DND-41 (cell line): ENCODE results near the gene PSMC1.

Experiments
- ATAC-seq: fragments of 200-7000 bp; cut with Tn5 transposase; 3 replicates; pipeline ENCODE4 v1.9.1; 2021; ENCODE audit warnings: low read depth; ENCODE audit not compliant: insufficient read depth
- DNase-seq: peaks from one replicate; pipeline ENCODE4 v3.0.0-alpha.2; 2020
- H2AFZ ChIP-seq: 2 replicates; pipeline ENCODE4 v1.6.0; 2012; ENCODE audit warnings: low read depth, low read length
- H3K27ac ChIP-seq: 2 replicates; pipeline ENCODE4 v1.5.1; 2012; ENCODE audit warnings: low read length, inconsistent platforms
- H3K27me3 ChIP-seq: fragments of 200-600 bp; sonication (generic); 2 replicates; pipeline ENCODE4 v1.6.0; 2012; ENCODE audit warnings: low read length, mild to moderate bottlenecking, inconsistent platforms; ENCODE audit not compliant: insufficient read depth, poor library complexity
- H3K36me3 ChIP-seq: 2 replicates; pipeline ENCODE4 v1.5.1; 2012; ENCODE audit warnings: low read length, inconsistent platforms; ENCODE audit not compliant: insufficient read depth
- H3K4me1 ChIP-seq: 2 replicates; pipeline ENCODE4 v1.5.1; 2012; ENCODE audit warnings: mild to moderate bottlenecking, low read length; ENCODE audit not compliant: insufficient read depth
- H3K4me2 ChIP-seq: 2 replicates; pipeline ENCODE4 v1.6.0; 2012; ENCODE audit warnings: mild to moderate bottlenecking, moderate library complexity, low read length, inconsistent platforms; ENCODE audit not compliant: insufficient read depth
- H3K4me3 ChIP-seq, 2 experiments: fragments of 200-600 bp in 1 of 2; shearing (Covaris generic) in 1 of 2; 2 replicates each; pipeline ENCODE4 v1.5.1; 2012 to 2016; ENCODE audit warnings: inconsistent platforms in 2 of 2, low read length in 2 of 2, mild to moderate bottlenecking in 2 of 2, low read depth in 1 of 2, moderate library complexity in 1 of 2
- H3K79me2 ChIP-seq: 2 replicates; pipeline ENCODE4 v1.6.0; 2012; ENCODE audit warnings: low read length, inconsistent platforms; ENCODE audit not compliant: insufficient read depth
- H3K9ac ChIP-seq: 2 replicates; pipeline ENCODE4 v1.6.0; 2012; ENCODE audit warnings: low read depth, mild to moderate bottlenecking, inconsistent platforms, low read length, moderate library complexity
- H3K9me3 ChIP-seq: 2 replicates; pipeline ENCODE4 v1.5.1; 2012; ENCODE audit warnings: low read length, moderate library complexity, mild to moderate bottlenecking, inconsistent platforms; ENCODE audit not compliant: insufficient read depth, severe bottlenecking
- H4K20me1 ChIP-seq: 2 replicates; pipeline ENCODE4 v1.6.0; 2012; ENCODE audit warnings: low read length; ENCODE audit not compliant: insufficient read depth
- CTCF ChIP-seq: IDR thresholded peaks from 2 replicates; pipeline ENCODE4 v1.5.1; 2012; ENCODE audit warnings: borderline replicate concordance, low read length, moderate library complexity, mild to moderate bottlenecking; ENCODE audit not compliant: poor library complexity, severe bottlenecking; ENCODE audit errors: extremely low read depth
- EZH2 ChIP-seq: IDR thresholded peaks from 3 replicates; pipeline ENCODE4 v1.6.1; 2012; ENCODE audit warnings: borderline replicate concordance, low read depth, mild to moderate bottlenecking, moderate library complexity, low read length, inconsistent platforms; ENCODE audit not compliant: severe bottlenecking

Gene PSMC1

DNA sequence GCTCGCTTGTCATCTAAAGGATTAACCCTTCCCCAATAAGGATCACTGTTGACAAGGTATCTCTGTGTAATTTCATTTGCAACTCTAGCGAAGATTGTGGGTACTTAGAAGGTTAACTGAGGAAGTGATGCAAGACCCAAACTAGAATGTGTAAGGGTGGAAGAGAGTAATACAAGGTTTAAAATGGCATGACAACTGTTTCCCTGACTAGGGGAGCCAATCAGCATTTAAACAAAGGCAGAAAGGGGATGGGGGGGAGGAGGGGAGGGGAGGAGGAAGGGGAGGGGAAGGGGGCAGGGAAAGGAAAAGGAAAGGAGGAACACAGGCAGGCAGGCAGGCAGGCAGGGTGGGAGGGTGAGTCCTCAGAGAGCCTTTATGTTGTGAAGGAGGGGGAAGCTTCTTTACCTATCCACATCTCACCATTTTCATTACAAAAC is 44.3 kb downstream of the PSMC1 start:
- Histone ChIP-seq H3K4me1 (no peaks in the 10 kb centered on the region), H2AFZ (no peak overlapping the region), H3K4me3 (no peak overlapping the region), H3K9me3 (no peaks in the 10 kb centered on the region), H3K27me3 (no peaks in the 10 kb centered on the region), H3K9ac (no peak overlapping the region), H3K79me2 (no peaks in the 10 kb centered on the region), H3K27ac (no peak overlapping the region), H4K20me1 (no peaks in the 10 kb centered on the region), H3K4me2 (no peak overlapping the region), H3K36me3 (peaks cover 81% of the 10 kb centered on the region)
- no peak for DNase-seq
- ATAC-seq = peak; percentile 29; the same call in 2 of the 3 replicates
- no peak for TF ChIP-seq EZH2
- TF ChIP-seq CTCF = no peak

DNA sequence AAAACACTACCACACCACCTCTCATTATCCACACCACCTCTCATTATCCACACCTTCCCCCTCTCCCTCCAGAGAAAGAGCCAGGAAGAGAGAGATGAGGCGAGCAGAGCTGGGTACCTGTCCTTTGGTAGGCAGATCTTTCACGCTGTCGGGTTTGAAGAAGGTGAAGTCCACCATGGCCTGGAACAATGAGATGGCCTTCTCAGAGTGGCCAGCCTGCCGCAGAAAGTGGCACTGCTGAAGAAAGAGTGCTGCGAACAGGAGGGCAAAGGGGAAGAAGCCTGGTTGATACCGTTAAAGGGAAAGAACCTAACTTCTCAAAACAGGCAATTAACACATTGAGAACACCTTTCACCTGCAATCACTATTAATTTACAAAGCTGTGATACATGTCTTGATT is 44.8 kb downstream of the PSMC1 start:
- no peak overlapping the region for H2AFZ ChIP-seq
- no peaks in the 10 kb centered on the region for H4K20me1 ChIP-seq
- no peaks in the 10 kb centered on the region for H3K27me3 ChIP-seq
- H3K9ac ChIP-seq = no peak overlapping the region
- H3K79me2 ChIP-seq = no peaks in the 10 kb centered on the region
- no peak overlapping the region for H3K27ac ChIP-seq
- DNase-seq (no peak), ATAC-seq (no peak)
- H3K36me3 ChIP-seq = peaks cover 78% of the 10 kb centered on the region
- H3K4me2 ChIP-seq = no peak overlapping the region
- TF ChIP-seq EZH2 = no peak
- H3K4me1 ChIP-seq = no peaks in the 10 kb centered on the region
- H3K4me3 ChIP-seq = no peak overlapping the region
- no peaks in the 10 kb centered on the region for H3K9me3 ChIP-seq

GRCh38 chr14:90301668-90302090 is 45.3 kb downstream of the PSMC1 start:
- TF ChIP-seq CTCF (peak; percentile 55), EZH2 (no peak)
- Histone ChIP-seq H3K4me2 (no peak overlapping the region), H4K20me1 (no peaks in the 10 kb centered on the region), H3K9ac (no peak overlapping the region), H3K27me3 (no peaks in the 10 kb centered on the region), H3K4me1 (no peaks in the 10 kb centered on the region), H3K79me2 (no peaks in the 10 kb centered on the region), H3K36me3 (peaks cover 75% of the 10 kb centered on the region), H3K27ac (no peak overlapping the region), H3K4me3 (no peak overlapping the region), H2AFZ (no peak overlapping the region), H3K9me3 (no peaks in the 10 kb centered on the region)
- DNase-seq (no peak), ATAC-seq (peak; percentile 47; the same call in 1 of the 3 replicates)

DNA sequence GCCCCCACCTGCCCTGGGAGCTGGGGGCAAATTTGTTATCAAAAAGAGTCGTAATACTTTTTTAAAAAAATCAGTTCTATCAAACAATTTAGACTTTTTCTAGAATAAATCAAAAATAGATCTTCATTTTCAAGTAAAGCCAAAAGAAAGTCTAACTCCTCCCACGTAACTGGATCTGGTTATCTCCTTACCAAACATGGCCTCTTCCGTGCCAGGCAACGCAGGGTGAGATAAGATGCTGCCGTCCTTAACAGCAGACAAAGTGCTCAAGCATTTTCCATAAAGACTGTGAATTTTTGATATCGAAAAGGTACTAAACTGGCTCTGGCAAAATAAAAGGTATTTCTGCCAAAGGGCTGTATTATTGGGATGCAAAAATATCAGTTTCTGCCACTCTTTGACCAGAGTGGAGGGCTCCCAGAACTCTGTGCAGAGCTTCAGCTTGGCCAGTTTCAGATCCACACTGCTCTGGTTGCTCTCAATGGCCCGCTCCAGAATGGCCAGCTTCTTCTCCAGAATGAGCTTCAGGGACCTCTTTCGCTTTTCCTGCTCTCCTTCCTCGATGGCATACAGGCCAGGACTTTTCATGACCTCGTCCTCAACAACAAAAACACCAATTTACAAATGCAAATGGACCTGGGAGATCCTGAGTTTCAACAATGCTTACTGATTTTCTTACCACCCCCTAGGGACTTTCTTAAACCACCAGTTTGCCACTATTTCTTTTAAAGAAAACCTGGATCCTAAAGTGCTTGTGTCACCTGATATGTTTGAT is 46.4 kb downstream of the PSMC1 start:
- Histone ChIP-seq H3K4me3 (no peak overlapping the region), H4K20me1 (no peaks in the 10 kb centered on the region), H3K36me3 (peaks cover 74% of the 10 kb centered on the region), H3K4me1 (no peaks in the 10 kb centered on the region), H3K9me3 (no peaks in the 10 kb centered on the region), H3K9ac (no peak overlapping the region), H3K4me2 (no peak overlapping the region), H3K79me2 (no peaks in the 10 kb centered on the region), H3K27ac (no peak overlapping the region), H3K27me3 (no peaks in the 10 kb centered on the region), H2AFZ (no peak overlapping the region)
- ATAC-seq (no peak), DNase-seq (no peak)
- TF ChIP-seq EZH2 (no peak), CTCF (no peak)
